Retina (tissue), 1 donor: ENCODE measurements around the gene OR1E1.
"Not testable (repeated sequence)": the region's sequence is repeated elsewhere in the genome, so short reads cannot be mapped to it uniquely, and the experiment has no call there.

ENCODE experiments used
- DNase-seq: peaks from one replicate; pipeline ENCODE4 v3.0.0-alpha.2; 2016

OR1E1 gene, protein sequence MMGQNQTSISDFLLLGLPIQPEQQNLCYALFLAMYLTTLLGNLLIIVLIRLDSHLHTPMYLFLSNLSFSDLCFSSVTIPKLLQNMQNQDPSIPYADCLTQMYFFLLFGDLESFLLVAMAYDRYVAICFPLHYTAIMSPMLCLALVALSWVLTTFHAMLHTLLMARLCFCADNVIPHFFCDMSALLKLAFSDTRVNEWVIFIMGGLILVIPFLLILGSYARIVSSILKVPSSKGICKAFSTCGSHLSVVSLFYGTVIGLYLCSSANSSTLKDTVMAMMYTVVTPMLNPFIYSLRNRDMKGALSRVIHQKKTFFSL

DNA sequence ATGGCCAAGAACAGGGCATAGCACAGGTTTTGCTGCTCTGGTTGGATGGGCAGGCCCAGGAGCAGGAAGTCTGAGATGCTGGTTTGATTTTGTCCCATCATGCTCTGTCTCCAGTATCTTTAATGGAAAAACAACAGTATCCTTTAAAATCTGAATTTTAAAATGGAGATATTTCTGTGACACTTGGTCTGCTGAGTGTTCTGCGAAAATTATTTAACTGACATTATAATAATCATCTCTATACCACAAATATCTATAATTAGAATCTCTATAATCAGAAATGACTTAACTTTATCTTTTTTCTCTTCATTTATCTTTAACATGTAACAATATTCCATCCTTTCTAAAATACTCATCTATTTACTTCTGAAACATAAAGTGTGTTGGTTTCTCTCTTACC is at the start of gene OR1E1:
Gene OR1E1, minus strand, starts transcription at position 101 of the 400 bp plus-strand sequence. Its CDS starts 0 bp downstream, at position 101.
- DNase-seq = no peak

DNA sequence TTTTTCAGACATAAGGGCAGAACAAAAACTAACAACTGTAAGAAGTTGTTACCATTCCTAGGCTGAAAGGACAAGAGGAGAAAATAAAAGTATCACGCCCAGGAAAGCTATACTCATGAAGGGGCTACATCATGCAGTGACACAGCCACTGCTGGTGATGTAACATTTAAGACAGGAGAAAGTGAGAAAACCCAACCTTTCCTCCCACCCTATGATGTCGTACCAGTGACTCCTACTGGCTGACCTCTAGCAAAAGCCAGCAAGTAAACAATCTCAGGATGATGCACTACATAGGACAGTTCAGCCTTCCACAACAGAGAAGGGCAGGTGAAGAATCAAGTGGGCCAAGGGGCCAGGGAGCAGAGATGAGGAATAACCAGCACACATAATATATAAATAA is 49.4 kb upstream of the OR1E1 start:
- no peak for DNase-seq

DNA sequence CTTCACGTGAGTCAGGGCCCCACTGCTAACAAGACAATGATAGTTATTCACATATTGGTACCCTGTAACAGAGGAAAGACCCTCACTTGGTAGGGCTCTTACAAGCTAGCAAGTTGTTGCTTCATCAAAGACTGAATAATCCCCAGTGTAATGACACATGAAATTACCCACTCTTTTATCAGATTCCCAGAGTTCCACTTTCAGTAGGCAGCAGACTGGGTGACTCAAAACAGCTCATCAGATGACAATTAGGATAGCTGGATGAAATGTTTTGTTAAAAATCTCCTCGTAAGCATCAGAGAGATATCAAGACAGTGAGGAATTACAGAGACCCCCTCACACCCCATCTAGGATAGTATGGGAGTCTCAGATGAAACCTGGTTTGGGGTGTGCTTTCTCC is 42.2 kb upstream of the OR1E1 start:
- no peak for DNase-seq

DNA sequence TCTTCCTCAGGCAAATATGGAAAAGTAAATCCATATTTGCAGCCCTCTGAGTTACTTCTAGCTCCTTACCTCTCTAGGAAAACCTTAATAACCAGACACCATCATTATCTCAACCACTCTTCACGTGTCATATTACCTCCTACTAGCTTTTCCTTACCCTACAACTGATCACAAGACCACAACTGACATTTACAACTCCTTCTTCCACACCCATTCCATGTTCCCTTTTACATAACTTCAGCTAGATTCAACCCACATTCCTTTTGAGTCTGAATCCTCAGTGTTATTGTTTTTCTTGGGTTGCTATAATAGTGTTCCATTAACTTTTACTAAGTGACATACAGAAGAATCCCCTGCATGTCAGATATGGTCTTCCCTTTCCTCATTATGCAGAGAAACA is 40.2 kb upstream of the OR1E1 start:
- DNase-seq = no peak

DNA sequence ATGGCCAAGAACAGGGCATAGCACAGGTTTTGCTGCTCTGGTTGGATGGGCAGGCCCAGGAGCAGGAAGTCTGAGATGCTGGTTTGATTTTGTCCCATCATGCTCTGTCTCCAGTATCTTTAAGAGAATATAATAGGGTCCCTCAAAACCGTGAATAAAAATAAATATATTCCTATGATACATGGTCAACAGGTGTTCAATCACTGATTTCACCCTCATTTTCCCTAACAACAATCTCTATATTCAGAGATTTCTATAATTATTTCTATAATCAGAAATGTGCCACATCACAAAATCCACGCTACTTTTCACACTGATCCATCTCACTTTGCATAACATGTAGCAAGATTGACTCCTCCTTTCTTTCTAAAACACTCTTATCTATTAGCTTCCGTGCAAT is 35.5 kb upstream of the OR1E1 start, which contains the start of gene OR1E2:
Gene OR1E2, minus strand, starts transcription at position 101 of the 400 bp plus-strand sequence. Its CDS starts 0 bp downstream, at position 101.
- no peak for DNase-seq

DNA sequence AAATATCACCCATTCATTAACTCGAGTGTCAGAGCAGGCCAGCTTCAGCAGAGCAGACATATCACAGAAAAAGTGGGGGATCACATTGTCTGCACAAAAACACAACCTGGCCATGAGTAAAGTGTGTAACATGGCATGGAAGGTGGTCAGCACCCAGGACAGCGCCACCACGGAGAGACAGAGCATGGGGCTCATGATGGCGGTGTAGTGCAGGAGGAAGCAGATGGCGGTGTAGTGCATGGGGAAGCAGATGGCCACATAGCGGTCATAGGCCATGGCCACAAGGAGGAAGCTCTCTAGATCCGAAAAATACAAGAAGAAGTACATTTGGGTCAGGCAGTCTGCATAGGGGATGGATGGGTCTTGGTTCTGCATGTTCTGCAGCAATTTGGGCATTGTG is 35.0 kb upstream of the OR1E1 start:
- DNase-seq = not testable (repeated sequence)

DNA sequence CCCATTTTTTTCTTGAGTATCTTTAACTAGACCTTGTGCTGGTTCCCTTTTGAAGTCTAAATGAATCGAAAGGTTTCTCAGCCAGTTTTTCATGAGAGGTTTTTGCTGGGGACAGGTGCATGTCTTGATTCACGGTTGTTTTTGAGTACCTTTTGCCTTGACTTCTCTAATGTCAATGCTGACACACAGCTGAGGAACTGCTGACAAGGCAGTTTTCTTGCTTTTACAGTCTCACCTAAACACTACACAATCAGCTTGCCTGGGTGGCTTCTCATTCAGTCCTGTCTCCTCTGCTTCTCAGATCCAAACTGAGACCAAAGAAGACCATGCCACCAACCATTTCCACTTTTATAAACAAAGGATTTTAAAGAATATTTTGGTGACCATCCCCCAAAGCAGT is 20.0 kb upstream of the OR1E1 start:
- no peak for DNase-seq

DNA sequence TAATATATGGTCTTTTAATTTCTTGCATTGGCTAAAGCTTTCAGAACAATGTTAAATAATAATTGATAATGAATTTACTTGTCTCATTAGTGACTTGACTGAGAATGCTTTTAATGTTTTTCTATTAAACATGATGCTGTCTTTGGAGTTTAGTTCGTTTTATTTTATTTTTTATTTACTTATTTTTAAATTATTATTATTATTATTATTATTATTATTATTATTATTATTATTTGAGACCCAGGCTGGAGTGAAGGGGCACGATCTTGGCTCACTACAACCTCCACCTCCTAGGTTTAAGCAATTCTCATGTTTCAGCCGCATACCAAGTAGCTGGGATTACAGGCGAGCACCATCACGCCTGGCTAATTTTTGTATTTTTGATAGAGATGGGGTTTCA is 17.4 kb upstream of the OR1E1 start:
- DNase-seq = no peak

DNA sequence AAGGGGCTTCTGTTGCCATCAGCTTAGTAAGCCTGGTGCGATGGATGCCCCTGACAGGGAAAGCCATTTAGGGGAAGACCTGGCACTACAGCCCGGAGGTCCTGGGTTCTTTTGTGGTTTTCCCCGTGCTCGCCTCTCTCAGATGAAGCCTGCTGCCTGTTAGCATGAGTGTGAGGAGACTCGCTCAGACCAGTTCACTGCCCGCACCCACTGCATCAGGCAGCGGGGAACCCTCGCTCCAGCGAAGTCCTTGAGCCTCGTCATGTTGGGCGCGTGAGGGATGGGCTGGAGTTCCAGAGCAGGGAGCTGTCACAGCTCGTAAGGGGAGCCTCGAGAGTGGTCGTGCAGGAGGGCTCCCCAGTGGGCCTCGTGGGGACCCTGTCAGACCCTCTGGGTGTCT is 14.0 kb upstream of the OR1E1 start:
- not testable (repeated sequence) for DNase-seq

DNA sequence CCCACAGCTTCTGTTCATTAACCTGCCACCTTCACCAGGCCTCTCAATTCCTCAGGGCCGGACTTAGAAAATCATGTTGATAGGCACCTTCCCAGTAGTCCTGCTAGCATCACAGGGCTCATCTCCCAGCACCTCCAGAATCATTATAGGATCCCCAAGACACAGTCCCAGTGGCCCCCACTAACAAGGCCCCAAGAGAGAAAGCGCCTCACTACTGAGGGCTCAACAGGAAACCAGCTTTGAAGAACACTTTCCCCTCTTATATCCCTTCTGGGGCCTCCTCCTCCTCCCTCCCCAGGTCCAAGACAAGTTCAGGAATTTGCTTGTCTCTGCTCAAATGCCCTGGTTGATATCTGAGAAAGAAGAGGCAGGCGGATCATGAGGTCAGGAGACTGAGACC is 12.9 kb upstream of the OR1E1 start, which contains the start of gene OR3A3:
Gene OR3A3, plus strand, starts transcription at position 301 of the 400 bp plus-strand sequence.
- DNase-seq = no peak

DNA sequence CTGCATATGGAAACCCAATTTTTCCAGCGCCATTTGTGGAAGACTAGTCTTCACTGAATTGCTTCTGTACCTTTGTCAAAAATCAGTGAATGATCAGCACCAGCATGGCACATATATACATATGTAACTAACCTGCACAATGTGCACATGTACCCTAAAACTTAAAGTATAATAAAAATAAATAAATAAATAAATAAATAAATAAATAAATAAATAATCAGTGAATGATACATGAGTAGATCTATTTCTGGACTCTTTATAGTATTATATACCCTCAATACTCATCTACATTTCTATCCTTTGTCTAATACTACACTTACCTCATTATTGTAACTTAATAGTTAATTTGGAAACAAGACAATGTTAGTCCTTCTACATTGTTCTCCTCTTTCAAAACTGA is 5.6 kb upstream of the OR1E1 start:
- DNase-seq = not testable (repeated sequence)

DNA sequence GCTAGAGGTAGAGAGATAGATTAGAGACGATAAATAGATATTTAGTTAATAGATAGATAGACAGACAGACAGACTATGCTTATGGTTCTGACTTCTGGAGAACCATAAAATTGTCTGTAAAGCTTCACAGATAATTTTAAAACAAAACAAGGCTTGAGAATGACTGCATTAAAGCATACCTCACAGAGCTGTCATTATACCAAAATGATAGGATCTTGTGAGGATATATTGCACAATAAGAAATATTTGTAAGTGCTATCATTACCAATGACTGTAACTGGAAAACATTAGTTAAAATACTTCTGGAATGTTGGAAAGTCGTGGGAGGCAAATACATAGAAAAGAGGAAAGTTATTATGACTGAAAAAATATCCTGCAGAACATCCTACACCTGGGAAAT is 3.6 kb upstream of the OR1E1 start:
- DNase-seq = no peak

DNA sequence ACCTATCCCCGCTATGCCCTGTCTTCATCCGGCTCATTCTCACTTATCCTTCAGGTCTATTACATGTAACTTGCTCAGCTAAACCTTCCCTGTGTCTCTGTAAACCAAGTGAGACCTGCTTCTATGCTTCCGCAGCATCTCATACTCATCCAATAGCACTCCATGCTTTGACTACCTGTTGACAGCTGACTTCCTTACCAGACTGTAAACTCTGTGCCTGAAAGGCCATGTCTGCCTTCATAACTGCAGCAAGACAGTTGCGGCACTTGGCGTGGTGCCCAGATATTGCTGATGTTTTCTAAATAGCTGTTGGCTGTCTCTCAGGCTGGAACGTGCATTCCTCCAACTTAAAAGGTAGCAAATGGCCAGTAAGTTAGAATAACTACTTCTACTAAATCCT is 1.8 kb upstream of the OR1E1 start:
- DNase-seq = no peak

DNA sequence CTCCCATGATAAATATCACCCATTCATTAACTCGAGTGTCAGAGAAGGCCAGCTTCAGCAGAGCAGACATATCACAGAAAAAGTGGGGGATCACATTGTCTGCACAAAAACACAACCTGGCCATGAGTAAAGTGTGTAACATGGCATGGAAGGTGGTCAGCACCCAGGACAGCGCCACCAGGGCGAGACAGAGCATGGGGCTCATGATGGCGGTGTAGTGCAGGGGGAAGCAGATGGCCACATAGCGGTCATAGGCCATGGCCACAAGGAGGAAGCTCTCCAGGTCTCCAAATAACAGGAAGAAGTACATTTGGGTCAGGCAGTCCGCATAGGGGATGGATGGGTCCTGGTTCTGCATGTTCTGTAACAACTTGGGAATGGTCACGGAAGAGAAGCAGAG is 409 bp downstream of the OR1E1 start:
- not testable (repeated sequence) for DNase-seq

DNA sequence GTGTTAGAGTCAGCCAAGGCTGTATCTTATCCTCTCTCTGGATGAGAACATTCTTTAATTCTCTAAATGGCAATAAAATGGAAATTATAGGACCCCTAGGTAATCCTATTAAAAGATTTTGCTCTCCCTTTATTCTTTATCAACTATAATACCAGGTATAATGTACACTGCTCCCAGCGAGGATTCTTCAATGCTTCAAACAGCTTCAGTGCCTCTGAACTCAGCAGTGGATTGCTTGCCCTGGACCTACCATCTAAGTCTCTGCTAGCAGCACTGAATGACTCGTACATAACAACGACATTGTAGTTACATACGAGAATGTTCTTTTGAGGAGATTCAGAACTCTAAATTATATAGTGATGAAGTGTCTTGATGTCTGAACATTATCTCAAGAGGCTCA is 8.4 kb downstream of the OR1E1 start:
- no peak for DNase-seq

DNA sequence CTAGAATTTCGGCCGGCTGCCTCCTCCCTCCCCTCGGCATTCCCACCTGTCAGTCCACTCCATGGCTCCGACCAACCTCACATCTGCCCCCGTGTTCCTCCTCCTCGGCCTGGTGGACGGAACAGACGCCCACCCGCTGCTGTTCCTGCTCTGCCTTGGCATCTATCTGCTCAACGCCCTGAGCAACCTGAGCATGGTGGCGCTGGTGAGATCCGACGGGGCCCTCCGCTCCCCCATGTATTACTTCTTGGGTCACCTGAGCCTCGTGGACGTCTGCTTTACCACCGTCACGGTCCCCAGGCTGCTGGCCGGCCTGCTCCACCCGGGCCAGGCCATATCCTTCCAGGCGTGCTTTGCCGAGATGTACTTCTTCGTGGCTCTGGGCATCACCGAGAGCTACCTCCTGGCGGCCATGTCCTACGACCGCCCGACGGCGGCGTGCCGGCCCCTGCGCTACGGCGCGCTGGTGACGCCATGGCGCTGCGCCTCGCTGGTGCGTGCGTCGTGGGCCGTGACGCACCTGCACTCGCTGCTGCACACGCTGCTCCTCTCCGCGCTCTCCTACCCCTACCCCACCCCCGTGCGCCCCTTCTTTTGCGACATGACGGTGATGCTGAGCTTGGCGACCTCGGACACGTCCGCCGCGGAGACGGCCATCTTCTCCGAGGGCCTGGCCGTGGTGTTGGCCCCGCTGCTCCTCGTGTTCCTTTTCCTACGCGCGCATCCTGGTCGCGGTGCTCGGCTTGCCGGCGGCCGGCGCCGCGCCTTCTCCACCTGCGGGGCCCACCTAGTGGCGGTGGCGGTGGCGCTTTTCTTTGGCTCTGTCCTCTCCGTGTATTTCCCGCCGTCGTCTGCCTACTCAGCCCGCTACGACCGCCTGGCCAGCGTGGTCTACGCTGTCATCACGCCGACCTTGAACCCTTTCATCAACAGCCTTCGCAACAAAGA is 12.1 kb downstream of the OR1E1 start, which contains the start of gene OR3A2:
Gene OR3A2, minus strand, starts transcription at position 440 of the 948 bp plus-strand sequence.
- peak; percentile 16 for DNase-seq

DNA sequence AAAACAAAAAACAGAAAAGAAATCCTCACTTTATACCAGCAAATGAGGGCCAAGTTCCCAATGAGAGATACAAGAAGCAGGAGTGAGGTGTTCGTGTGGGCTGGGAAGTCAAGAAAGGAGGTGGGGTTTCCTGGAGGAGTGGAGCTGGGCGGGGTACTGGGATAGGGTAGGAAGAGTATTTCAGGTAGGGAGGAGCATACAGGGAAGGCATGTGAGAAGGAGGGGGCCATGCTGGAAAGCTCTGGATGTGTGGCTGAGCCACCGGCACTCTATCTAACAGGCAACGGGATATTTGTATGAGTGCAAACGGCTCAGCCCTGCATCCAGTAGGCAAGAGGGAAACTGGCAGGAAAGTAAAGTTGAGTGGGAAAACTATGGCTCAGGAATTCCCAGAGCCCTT is 16.3 kb downstream of the OR1E1 start:
- no peak for DNase-seq

DNA sequence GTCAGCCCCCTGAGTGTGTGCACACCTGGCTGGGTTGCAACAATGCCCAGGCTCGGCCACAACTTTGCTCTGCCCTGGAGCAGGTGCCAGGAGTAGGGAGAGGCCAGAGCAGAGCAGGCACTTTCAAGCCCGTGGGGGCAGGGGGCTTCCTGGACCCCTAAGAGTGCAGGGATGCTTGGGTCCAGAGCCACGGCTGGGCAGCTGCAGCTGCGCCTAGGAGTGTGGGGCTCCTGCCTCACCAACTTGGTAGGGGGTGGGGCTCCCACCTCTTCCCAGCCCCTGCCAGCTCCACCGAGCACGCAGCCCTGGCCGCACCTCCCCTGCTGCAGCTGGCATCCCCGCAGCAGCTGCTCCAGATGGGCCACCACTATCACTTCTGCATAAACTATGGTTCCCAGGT is 19.9 kb downstream of the OR1E1 start:
- no peak for DNase-seq

DNA sequence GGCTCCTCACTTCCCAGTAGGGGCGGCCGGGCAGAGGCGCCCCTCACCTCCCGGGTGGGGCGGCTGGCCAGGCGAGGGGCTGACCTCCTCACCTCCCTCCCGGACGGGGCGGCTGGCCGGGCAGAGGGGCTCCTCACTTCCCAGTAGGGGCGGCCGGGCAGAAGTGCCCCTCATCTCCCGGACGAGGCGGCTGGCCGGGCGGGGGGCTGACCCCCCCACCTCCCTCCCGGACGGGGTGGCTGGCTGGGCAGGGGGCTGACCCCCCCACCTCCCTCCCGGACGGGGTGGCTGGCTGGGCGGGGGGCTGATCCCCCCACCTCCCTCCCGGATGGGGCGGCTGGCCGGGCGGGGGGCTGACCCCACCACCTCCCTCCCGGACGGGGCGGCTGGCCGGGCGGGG is 27.0 kb downstream of the OR1E1 start:
- DNase-seq = not testable (repeated sequence)
